Activated T-helper 2 cell treated with anti-CD3 and anti-CD28 coated beads, Interferon-gamma antibody, Interleukin-2, Interleukin-4, amounts not matched to agents 10 μg/mL and 5 μg/mL and 100 μg/mL, durations not matched to agents 14 hours and 24 hours and 36 hours (primary cell): Measurements from ENCODE around the gene AHCYL2. TPM values are rescaled to one million over a fixed set of nuclear protein-coding genes. Genes with fewer than 3 reads are reported as not detected.
"Not testable (repeated sequence)": the region's sequence is repeated elsewhere in the genome, so short reads cannot be mapped to it uniquely, and the experiment has no call there.

Experiments
- DNase-seq: peaks from one replicate; pipeline ENCODE4 v3.0.0; 2021; ENCODE audit warnings: low spot score
- H3K27ac Mint-ChIP-seq: one replicate; pipeline ENCODE4 v1.8.0; 2021; ENCODE audit warnings: mixed read lengths
- H3K27me3 Mint-ChIP-seq: one replicate; pipeline ENCODE4 v1.8.0; 2021; ENCODE audit warnings: low read depth, mixed read lengths
- H3K36me3 Mint-ChIP-seq: one replicate; pipeline ENCODE4 v1.8.0; 2021; ENCODE audit warnings: low read depth, mixed read lengths
- H3K4me1 Mint-ChIP-seq: one replicate; pipeline ENCODE4 v1.8.0; 2021; ENCODE audit warnings: low read depth, mixed read lengths
- H3K4me3 Mint-ChIP-seq: one replicate; pipeline ENCODE4 v1.8.0; 2021; ENCODE audit warnings: low read depth, mild to moderate bottlenecking, moderate library complexity, mixed read lengths
- H3K9me3 Mint-ChIP-seq: one replicate; pipeline ENCODE4 v1.8.0; 2021; ENCODE audit warnings: mixed read lengths
- intact Hi-C: fragments of 100-400 bp; cut with micrococcal nuclease; formaldehyde crosslinking; loops from one replicate; pipeline ENCODE4 v1.15.1; 2023
- total RNA-seq: library from RNA; stranded (reverse); gene quantifications from 2 replicates; pipeline ENCODE4 v1.2.3, GENCODE V29; 2022

AHCYL2 gene
- total RNA-seq, 1 donor from 2014 or later = 14.7 TPM

DNA sequence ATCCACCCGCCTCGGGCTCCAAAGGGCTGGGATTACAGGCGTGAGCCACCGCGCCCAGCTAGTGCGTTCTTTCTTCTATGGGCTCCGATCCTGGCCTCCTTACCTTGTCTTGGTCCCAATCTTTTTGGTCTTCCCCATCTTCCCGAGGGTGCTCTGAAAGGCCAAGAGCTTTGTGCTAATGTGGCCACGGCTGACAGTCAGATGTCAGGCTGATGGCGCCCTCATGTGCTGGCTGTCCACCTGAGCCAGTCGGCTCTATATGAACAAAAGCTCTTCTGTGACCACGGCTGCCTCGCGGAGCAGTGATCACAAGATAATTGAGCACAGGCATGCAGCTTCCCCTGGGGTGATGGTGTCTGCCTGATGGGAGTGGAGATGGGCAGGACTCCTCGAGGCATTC lies 11.0 kb upstream of the AHCYL2 start:
- Mint-ChIP-seq H3K36me3 (no peaks in the 10 kb centered on the region), H3K27ac (no peak overlapping the region), H3K4me1 (no peaks in the 10 kb centered on the region), H3K4me3 (no peak overlapping the region), H3K9me3 (no peaks in the 10 kb centered on the region), H3K27me3 (peaks cover 12% of the 10 kb centered on the region)
- no peak for DNase-seq
- intact Hi-C loops = loop anchor here (10.0 kb wide), 1 partner anchor 309 kb away; no protein-coding TSS in a partner anchor

GRCh38 chr7:129215691-129216090 lies 9.1 kb upstream of the AHCYL2 start:
- not testable (repeated sequence) for H3K4me3 Mint-ChIP-seq, H3K9me3 Mint-ChIP-seq, DNase-seq, H3K27me3 Mint-ChIP-seq, H3K4me1 Mint-ChIP-seq, H3K36me3 Mint-ChIP-seq, H3K27ac Mint-ChIP-seq
- intact Hi-C loops = loop anchor here (10.0 kb wide), 1 partner anchor 311 kb away; no protein-coding TSS in a partner anchor

DNA sequence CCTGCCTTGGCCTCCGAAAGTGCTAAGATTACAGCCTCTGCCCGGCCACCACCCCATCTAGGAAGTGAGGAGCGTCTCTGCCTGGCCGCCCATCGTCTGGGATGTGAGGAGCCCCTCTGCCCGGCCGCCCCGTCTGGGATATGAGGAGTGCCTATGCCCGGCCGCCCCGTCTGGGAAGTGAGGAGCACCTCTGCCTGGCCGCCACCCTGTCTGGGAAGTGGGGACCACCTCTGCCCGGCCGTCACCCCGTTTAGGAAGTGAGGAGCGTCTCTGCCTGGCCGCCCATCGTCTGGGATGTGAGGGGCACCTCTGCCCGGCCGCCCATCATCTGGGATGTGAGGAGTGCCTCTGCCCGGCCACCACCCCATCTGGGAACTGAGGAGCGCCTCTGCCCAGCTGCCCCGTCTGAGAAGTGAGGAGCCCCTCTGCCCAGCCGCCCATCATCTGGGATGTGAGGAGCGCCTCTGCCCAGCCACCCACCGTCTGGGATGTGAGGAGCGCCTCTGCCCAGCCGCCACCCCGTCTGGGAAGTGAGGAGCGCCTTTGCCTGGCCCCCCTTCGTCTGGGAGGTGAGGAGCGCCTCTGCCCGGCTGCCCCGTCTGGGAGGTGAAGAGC lies 8.6 kb upstream of the AHCYL2 start:
- not testable (repeated sequence) for H3K36me3 Mint-ChIP-seq, H3K27ac Mint-ChIP-seq, H3K4me1 Mint-ChIP-seq, H3K27me3 Mint-ChIP-seq, DNase-seq, H3K4me3 Mint-ChIP-seq, H3K9me3 Mint-ChIP-seq
- intact Hi-C loops = loop anchor here (10.0 kb wide), 1 partner anchor 311 kb away; no protein-coding TSS in a partner anchor

DNA sequence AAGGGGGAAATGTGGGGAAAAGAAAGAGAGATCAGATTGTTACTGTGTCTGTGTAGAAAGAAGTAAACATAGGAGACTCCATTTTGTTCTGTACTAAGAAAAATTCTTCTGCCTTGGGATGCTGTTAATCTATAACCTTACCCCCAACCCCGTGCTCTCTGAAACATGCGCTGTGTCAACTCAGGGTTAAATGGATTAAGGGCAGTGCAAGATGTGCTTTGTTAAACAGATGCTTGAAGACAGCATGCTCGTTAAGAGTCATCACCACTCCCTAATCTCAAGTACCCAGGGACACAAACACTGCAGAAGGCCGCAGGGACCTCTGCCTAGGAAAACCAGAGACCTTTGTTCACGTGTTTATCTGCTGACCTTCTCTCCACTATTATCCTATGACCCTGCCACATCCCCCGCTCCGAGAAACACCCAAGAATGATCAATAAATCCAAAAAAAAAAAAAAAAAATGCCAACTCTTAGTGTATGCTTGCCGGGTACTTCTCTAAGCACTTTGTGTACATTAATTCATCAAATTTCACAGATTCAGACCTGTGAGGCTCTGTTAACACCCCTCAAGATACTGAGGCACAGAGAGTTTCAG lies 7.9 kb upstream of the AHCYL2 start:
- intact Hi-C loops = loop anchor here (10.0 kb wide), 1 partner anchor 312 kb away; no protein-coding TSS in a partner anchor
- DNase-seq, H3K4me1 Mint-ChIP-seq, H3K27me3 Mint-ChIP-seq, H3K36me3 Mint-ChIP-seq, H3K4me3 Mint-ChIP-seq, H3K9me3 Mint-ChIP-seq, H3K27ac Mint-ChIP-seq: not testable (repeated sequence)

DNA sequence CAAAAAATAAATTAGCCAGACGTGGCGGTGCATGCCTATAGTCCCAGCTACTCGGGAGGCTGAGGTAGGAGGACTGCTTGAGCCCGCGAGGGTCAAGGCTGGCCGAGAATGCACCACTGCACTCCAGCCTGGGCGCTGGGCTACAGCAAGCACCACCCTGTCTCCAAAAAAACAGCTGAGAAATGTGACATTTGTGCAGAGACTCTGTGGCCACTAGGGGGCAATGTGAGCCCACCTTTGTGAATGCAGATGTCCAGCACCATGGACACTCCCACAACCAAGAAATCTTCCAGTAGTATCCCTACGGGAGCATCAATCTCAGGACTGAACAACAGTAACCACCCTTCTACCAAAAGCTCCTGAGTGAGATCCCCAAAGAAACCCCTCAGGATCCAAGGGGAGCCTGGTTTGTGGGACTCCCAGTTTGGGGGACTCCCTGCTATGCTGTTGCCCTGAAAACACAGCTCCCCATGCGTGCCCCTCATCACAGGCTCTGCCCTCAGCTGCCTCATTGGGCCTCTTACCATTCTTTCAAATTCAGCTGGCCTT lies 6.2 kb upstream of the AHCYL2 start:
- Mint-ChIP-seq H3K27me3 (peaks cover 3% of the 10 kb centered on the region), H3K4me3 (no peak overlapping the region), H3K27ac (no peak overlapping the region), H3K4me1 (peaks cover 6% of the 10 kb centered on the region), H3K9me3 (no peaks in the 10 kb centered on the region), H3K36me3 (no peaks in the 10 kb centered on the region)
- intact Hi-C loops = loop anchor here (1.0 to 10.0 kb wide), 3 partner anchors 53 to 314 kb away; no protein-coding TSS in a partner anchor
- peak; percentile 62 for DNase-seq

GRCh38 chr7:129219166-129219565 lies 5.7 kb upstream of the AHCYL2 start:
- intact Hi-C loops = loop anchor here (10.0 kb wide), 1 partner anchor 314 kb away; no protein-coding TSS in a partner anchor

DNA sequence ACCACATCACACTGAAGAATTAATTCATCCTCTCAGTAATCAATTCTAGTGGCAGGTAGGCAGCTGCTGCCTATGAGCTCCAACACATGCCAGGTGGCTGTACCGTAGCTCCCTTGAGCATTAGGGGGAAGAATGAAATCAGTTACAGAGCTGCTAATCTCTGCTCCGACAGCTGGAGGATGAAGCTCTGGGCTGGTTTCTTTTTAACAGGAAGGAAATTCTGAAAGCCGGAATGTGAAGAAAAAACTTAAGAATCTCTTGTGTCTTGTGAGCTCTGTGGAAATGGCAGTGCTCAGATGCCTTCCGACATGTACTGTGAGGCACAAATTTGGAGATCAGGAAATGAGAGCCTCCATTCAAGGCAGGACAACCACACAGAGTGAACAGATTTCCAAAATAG lies 2.8 kb upstream of the AHCYL2 start:
- Mint-ChIP-seq H3K9me3 (no peaks in the 10 kb centered on the region), H3K27me3 (peaks cover 3% of the 10 kb centered on the region), H3K4me3 (peak overlapping the region; percentile 20), H3K27ac (no peak overlapping the region), H3K4me1 (peaks cover 22% of the 10 kb centered on the region), H3K36me3 (no peaks in the 10 kb centered on the region)
- intact Hi-C loops = loop anchor here (5.0 to 10.0 kb wide), 2 partner anchors 213 to 390 kb away; partner anchors contain the start of genes NRF1 and STRIP2
- no peak for DNase-seq

More at GRCh38 chr7:129219166-129219565, 5.7 kb upstream of the AHCYL2 start:
- not testable (repeated sequence) for H3K9me3 Mint-ChIP-seq, H3K4me1 Mint-ChIP-seq, DNase-seq, H3K27me3 Mint-ChIP-seq, H3K4me3 Mint-ChIP-seq, H3K36me3 Mint-ChIP-seq, H3K27ac Mint-ChIP-seq

- no peaks in the 10 kb centered on the region for H3K36me3 Mint-ChIP-seq
Measured at GRCh38 chr7:129225206-129225930, 538 bp downstream of the AHCYL2 start.

GRCh38 chr7:129225931-129226572 lies 1.2 kb downstream of the AHCYL2 start:
- H3K9me3 Mint-ChIP-seq = no peaks in the 10 kb centered on the region
- intact Hi-C loops = loop anchor here (2.0 to 10.0 kb wide), 3 partner anchors 209 to 1573 kb away; partner anchors contain the start of genes SND1, STRIP2 and UBE2H
- no peaks in the 10 kb centered on the region for H3K27me3 Mint-ChIP-seq
- DNase-seq = no peak
- H3K36me3 Mint-ChIP-seq = no peaks in the 10 kb centered on the region
- peak overlapping the region; percentile 94 for H3K4me3 Mint-ChIP-seq
- H3K27ac Mint-ChIP-seq = peak overlapping the region; percentile 2
- peaks cover 22% of the 10 kb centered on the region for H3K4me1 Mint-ChIP-seq

More at GRCh38 chr7:129225206-129225930, 538 bp downstream of the AHCYL2 start:
- H3K4me3 Mint-ChIP-seq = peak overlapping the region; percentile 94
- H3K9me3 Mint-ChIP-seq = no peaks in the 10 kb centered on the region
- peak; percentile 50 for DNase-seq
- H3K27ac Mint-ChIP-seq = peak overlapping the region; percentile 76
- H3K4me1 Mint-ChIP-seq = peaks cover 22% of the 10 kb centered on the region
- H3K27me3 Mint-ChIP-seq = no peaks in the 10 kb centered on the region
- intact Hi-C loops = loop anchor here (2.0 to 10.0 kb wide), 3 partner anchors 209 to 1573 kb away; partner anchors contain the start of genes SND1, STRIP2 and UBE2H

DNA sequence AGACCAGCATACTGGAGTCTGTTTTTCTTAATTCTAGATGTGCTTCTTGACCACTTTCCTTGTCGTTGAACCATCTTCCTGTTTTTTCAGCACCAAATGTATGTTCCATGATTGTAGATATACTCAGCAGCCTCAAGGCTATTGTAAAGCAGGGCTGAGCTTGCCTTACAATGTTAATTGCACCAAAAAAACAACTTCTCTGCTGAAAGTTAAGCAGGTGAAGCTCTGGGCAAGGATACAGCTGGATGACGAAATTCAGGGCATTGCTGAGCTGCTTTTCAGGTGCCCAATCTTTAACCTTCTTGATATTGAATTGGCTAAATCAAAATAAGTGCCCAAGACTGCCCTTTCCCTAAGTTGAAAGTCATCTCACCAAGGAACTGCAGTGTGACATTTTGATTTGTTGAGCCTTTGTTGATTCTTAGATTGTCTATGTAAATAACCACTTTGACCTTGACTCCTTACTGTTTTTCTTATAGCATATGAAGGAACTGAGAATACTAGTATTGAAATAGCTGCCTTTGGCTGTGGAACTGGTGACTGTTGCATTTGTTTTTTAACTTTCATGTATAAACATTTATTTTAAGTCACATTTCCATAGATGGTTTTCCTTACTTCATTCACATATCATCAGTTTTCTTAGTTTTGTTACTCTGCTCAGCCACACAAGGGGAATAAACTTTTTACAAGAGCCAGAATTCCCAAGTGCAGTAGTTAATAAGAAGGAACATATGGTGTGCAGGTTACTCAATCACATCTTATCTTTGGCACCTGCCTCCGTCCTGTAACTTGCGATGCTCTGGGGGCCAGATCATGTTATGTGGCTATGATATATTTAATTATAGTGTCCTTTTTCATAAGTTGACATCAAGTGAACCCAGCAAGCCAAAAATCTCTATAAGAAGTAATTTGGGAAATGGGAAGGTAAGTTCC lies 3.1 kb downstream of the AHCYL2 start:
- no peaks in the 10 kb centered on the region for H3K9me3 Mint-ChIP-seq
- H3K4me1 Mint-ChIP-seq = peaks cover 16% of the 10 kb centered on the region
- intact Hi-C loops = loop anchor here (10.0 kb wide), 1 partner anchor 207 kb away; the partner anchor contains the start of gene STRIP2
- no peak overlapping the region for H3K4me3 Mint-ChIP-seq
- no peaks in the 10 kb centered on the region for H3K36me3 Mint-ChIP-seq
- H3K27me3 Mint-ChIP-seq = no peaks in the 10 kb centered on the region
- H3K27ac Mint-ChIP-seq = no peak overlapping the region
- DNase-seq = no peak

GRCh38 chr7:129228633-129229032 lies 3.8 kb downstream of the AHCYL2 start:
- intact Hi-C loops = loop anchor here (10.0 kb wide), 1 partner anchor 206 kb away; the partner anchor contains the start of gene STRIP2
- Mint-ChIP-seq H3K4me1 (peaks cover 16% of the 10 kb centered on the region), H3K27me3 (no peaks in the 10 kb centered on the region), H3K9me3 (no peaks in the 10 kb centered on the region), H3K36me3 (no peaks in the 10 kb centered on the region), H3K4me3 (no peak overlapping the region), H3K27ac (no peak overlapping the region)
- no peak for DNase-seq
